Breast epithelium (tissue), 3 donors: ENCODE results near the gene IFI44.

Experiments
- CTCF ChIP-seq, 3 donors: fragments of 450-650 bp; IDR thresholded peaks; one replicate each; pipeline ENCODE4 v1.5.1; 2016 to 2017; ENCODE audit warnings: antibody characterized with exemption in 3 of 3, mild to moderate bottlenecking in 3 of 3, moderate library complexity in 3 of 3
- POLR2A ChIP-seq: fragments of 450-650 bp; IDR thresholded peaks from one replicate; pipeline ENCODE4 v1.6.1; 2016; ENCODE audit warnings: antibody characterized with exemption, mild to moderate bottlenecking, moderate library complexity
- POLR2AphosphoS5 ChIP-seq, 3 donors: sonication (generic); formaldehyde crosslinking; IDR thresholded peaks; one replicate each; pipeline ENCODE4 v1.6.1; 2017; ENCODE audit warnings: antibody characterized with exemption in 3 of 3

DNA sequence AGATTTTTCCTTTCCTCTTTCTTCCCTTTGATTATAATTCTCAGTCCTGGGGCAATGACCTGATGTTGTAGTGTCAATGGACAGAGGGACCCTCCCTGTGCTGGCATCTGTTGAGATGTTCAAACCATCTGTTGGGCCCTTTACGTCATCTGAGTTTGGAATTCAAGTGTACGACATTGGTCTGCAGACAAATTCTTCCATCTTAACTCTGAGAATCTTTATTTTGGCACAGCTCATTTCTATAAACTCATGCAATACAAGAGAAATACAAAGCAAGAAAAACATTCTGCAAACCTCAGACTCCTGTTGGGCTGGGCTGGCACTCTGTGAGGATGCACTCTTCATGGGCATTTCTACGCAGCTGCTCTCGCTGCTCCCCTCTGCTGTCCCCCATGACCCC, 54.2 kb downstream of the IFI44 start:
- TF ChIP-seq CTCF (IDR thresholded peaks at IDR 0.05) (no peak), POLR2A (no peak), POLR2AphosphoS5 (IDR thresholded peaks at IDR 0.05) (no peak)
